Hindlimb muscle (tissue), 1 donor: ENCODE results near the gene EXOC8. TPM values are rescaled to one million over a fixed set of nuclear protein-coding genes. Genes with fewer than 3 reads are reported as not detected.

Source experiments
- DNase-seq: peaks from one replicate; pipeline ENCODE4 v3.0.0-alpha.2; 2013
- polyA plus RNA-seq: library from polyadenylated mRNA; unstranded; fragments of 120-200 nt; gene quantifications from one replicate; pipeline ENCODE4 v1.2.1, GENCODE V29; 2013; ENCODE audit not compliant: insufficient read length

EXOC8 gene
- polyA plus RNA-seq, 1 donor, result 6.2 TPM

- no peak for DNase-seq
These were observed 25.2 kb downstream of the EXOC8 start for GRCh38 chr1:231312432-231312788.

- DNase-seq, result no peak
These were observed 25.8 kb downstream of the EXOC8 start for GRCh38 chr1:231311720-231312431.

GRCh38 chr1:231310391-231310934 is 27.2 kb downstream of the EXOC8 start:
- DNase-seq, result no peak

GRCh38 chr1:231301990-231302389 is 35.7 kb downstream of the EXOC8 start:
- no peak for DNase-seq

- no peak for DNase-seq
These were observed 41.7 kb downstream of the EXOC8 start for GRCh38 chr1:231295938-231296337.

GRCh38 chr1:231286603-231287002 is 51.0 kb downstream of the EXOC8 start:
- DNase-seq, result no peak

- no peak for DNase-seq
These were observed 53.2 kb downstream of the EXOC8 start for GRCh38 chr1:231284441-231284840.

Other genes starting within 250 kb of the EXOC8 start
- gene TRIM67, start 175.8 kb downstream of the EXOC8 start, polyA plus RNA-seq, result 0.05 TPM
- gene GNPAT, start 96.6 kb downstream of the EXOC8 start, polyA plus RNA-seq, result 59.5 TPM
- gene SPRTN, start 441 bp upstream of the EXOC8 start, polyA plus RNA-seq, result 6.3 TPM
- gene EGLN1, start 84.4 kb upstream of the EXOC8 start, polyA plus RNA-seq, result 31.3 TPM
- 29.7 TPM for gene TSNAX, start 190.8 kb upstream of the EXOC8 start, polyA plus RNA-seq